H1 (cell line): ENCODE measurements around the gene YAP1. TPM values are rescaled to one million over a fixed set of nuclear protein-coding genes. Genes with fewer than 3 reads are reported as not detected.

Experiments
- CBX8 ChIP-seq: fragments of 300-800, 300-1000 bp; sonication (generic); IDR thresholded peaks from 2 replicates; pipeline ENCODE4 v1.7.1; 2016; ENCODE audit warnings: low read depth, low read length, borderline replicate concordance
- HDAC6 ChIP-seq: IDR thresholded peaks from one replicate; pipeline ENCODE4 v1.7.1; 2012; ENCODE audit warnings: low read depth, mild to moderate bottlenecking, inconsistent platforms, low read length, moderate library complexity
- RNF2 ChIP-seq: fragments of 200-900, 300-1000 bp; sonication (generic); IDR thresholded peaks from 2 replicates; pipeline ENCODE4 v1.7.1; 2016; ENCODE audit warnings: borderline replicate concordance, low read depth, mild to moderate bottlenecking, antibody characterized with exemption, low read length; ENCODE audit not compliant: poor library complexity, severe bottlenecking; ENCODE audit errors: missing control alignments
- polyA plus RNA-seq, 7 experiments: library from polyadenylated mRNA; depleted of rRNA in 3 of 7; stranded (reverse) in 5 of 7; unstranded in 2 of 7; fragments of >200 nt in 5 of 7; fragments of 200-250 nt in 2 of 7; gene quantifications; 1 replicate in 5 of 7; 2 replicates in 1 of 7; 4 replicates in 1 of 7; pipeline versions ENCODE4 v1.2.1 to v1.2.3, GENCODE V29; 2011 to 2013; ENCODE audit warnings: missing spikeins in 2 of 7, mixed read lengths in 2 of 7
- total RNA-seq: library from RNA; stranded (reverse); fragmentation: NEBNext Ultra II Directional; extraction: Animal tissue kit (Norgen Biotek cat#: 25700); gene quantifications from 2 replicates; pipeline ENCODE4 v1.2.1, GENCODE V29; 2021

YAP1 gene
- total and polyA plus RNA-seq, 2 of the 8 experiments (the other 6 are each of a cell fraction or from before 2014, with no cell fraction given): 62.0 to 108 TPM

GRCh38 chr11:102256251-102256650 lies 146.0 kb downstream of the YAP1 start (continued):
- TF ChIP-seq RNF2: no peak
- TF ChIP-seq CBX8: no peak
- TF ChIP-seq HDAC6: no peak
